ENCODE measurements around the gene NUMA1.

Gene NUMA1

DNA sequence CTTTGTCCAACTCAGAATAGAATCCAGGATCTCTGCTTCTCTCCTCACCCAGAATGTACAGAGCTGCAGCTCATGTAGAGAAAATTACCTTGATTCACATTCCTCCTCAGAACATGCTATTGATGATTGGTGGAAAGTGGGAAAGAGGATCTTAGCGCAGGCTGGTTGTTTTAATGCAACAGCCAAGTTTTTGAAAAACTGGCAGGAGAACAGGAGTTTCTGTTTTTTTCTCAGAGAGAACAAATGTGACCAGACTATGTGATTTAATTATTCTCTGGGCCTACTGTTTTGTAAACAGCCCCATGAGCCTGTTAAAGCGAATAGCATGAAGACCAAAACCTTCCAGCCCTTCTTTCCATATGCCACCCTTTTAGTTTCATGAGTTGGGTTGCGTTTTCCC is 100.7 kb downstream of the NUMA1 start:
- in situ Hi-C loops (cut with MboI; ENCODE audit: low sequenced_read_pairs) = no loop called here

DNA sequence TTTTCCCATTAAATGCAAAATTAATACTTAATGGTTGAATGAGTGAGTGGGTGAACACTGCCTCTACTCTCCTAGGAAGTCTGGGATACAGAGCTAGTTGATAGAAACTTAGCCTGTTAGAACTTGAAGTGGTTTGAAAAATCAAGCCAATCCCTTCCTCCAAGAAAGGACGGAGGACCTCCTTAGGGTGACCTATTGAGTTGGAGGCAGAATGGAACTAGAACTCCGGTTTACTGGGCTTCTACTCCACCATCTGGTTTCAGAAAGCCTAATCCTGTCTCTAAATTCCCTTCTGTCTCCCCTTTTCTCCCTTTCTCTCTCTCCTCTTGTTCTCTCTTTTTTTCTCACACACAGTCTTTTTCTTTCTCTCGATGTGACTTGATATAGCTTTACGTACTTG is 101.2 kb downstream of the NUMA1 start:
- in situ Hi-C loops (cut with MboI; ENCODE audit: low sequenced_read_pairs) = no loop called here

DNA sequence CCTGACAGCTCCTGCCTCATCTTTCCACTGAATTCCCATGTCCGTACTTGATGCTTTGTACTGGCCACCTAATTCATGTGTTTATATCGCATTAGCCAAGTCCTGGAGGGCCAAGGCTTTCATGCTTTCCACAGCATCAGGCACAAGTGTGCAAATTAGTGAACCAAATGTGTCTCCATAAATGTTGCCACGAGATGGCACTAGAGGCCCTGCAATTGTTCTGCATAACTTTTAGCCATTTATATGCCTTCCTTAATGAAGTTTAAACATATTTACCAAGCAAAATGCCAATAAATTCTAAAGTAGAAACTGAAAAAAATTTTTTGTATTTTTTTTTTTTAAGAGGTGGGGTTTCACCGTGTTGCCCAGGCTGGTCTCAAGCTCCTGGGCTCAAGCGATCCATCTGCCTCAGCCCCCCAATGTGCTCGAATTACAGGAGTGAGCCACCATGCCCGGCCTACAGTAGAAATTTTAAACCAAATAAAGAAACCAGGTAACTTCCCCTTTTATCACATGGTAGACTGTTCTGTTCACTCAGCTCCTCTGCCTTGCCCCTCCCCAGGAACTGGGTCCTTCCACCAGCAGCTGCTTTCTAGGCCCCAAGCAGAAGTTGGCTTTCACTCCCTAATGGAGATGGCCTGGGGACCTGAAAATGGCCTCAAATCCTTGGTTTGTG is 102.5 kb downstream of the NUMA1 start:
- in situ Hi-C loops (cut with MboI; ENCODE audit: low sequenced_read_pairs) = no loop called here

DNA sequence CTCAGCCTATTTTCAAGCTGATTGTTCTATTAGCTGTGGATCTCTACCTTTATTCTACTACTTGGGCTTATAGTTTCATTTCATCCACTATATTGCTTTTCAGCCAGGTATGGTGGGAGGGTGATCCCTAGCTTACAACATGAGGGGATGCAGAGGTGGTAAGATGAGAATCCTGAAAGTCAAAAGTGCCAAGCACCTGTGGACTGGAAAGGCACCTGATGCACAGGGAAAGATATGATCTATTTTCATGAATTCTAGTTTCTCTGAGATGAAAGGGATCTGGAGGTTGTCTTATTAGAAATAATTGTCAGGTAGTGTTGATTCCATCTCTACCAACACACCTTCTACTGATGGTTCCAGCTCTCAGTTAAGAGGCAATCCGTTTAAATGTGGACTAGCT is 103.3 kb downstream of the NUMA1 start:
- in situ Hi-C loops (cut with MboI; ENCODE audit: low sequenced_read_pairs) = no loop called here

DNA sequence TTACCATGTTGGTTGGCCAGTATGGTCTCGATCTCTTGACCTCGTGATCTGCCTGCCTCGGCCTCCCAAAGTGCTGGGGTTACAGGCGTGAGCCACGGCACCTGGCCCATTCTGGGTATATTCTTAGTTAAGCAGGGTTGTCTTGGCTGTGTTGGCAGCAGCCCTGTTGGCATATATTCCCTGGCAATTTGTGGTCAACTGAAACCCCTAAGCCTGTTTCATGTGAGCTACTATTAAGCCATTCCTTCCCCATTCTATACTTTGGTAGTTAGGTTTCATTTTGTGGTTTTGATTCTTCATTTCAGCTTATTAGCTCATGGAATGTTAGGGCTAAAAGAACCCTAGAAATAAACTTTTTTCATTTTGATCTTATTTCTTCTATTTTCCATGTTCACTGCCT is 103.8 kb downstream of the NUMA1 start:
- in situ Hi-C loops (cut with MboI; ENCODE audit: low sequenced_read_pairs) = no loop called here

DNA sequence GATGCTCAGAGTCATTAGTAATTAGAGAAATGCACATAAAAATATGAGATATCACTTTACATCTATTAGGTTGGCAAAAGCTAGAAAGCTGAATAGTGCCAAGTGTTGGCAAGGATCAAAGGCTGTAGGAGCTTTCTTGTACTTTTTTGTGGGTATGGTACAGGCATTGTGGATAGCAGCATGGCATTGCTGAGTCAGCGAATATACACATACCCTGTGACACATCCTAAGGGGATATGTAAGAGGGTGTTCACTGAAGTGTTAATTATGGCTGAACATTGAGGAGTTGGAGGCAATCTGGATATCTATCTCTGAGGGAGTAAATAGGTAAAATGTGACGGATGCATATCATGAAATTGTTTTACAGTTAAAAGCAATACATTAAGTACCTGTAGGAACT is 108.7 kb downstream of the NUMA1 start:
- in situ Hi-C loops (cut with MboI; ENCODE audit: low sequenced_read_pairs) = no loop called here

DNA sequence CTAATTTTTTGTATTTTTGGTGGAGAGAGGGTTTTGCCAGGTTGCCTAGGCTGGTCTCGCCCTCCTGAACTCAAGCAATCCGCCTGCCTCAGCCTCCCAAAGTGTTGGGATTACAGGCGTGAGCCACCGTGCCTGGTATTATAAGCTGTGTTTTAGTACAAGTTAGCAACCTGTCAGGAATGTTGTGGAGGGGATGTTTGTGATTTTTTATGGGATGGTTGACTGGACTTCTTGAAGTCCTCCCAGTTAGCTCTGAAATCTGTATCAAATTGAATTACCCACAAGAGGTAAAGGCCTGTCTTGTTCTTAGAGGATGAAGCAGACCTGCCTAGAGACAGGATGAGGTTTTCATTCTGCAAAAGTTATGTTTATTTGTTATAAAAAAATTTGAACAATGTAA is 115.7 kb downstream of the NUMA1 start:
- in situ Hi-C loops (cut with MboI; ENCODE audit: low sequenced_read_pairs) = no loop called here

DNA sequence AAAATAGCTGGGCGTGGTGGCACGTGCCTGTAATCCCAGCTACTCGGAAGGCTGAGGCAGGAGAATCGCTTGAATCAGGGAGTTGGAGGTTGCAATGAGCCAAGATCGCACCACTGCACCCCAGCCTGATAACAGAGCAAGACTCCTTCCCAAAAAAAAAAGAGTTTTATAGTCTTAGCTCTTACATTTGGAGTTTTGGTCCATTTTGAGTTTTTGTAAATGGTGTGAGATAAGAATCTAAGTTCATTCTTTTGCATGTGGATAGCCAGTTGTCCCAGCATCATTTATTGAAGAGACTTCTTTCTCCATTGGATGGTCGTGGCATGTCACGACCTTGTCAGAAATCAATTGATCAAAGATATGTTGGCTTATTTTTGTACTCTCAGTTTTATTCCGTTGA is 116.9 kb downstream of the NUMA1 start:
- in situ Hi-C loops (cut with MboI; ENCODE audit: low sequenced_read_pairs) = no loop called here

DNA sequence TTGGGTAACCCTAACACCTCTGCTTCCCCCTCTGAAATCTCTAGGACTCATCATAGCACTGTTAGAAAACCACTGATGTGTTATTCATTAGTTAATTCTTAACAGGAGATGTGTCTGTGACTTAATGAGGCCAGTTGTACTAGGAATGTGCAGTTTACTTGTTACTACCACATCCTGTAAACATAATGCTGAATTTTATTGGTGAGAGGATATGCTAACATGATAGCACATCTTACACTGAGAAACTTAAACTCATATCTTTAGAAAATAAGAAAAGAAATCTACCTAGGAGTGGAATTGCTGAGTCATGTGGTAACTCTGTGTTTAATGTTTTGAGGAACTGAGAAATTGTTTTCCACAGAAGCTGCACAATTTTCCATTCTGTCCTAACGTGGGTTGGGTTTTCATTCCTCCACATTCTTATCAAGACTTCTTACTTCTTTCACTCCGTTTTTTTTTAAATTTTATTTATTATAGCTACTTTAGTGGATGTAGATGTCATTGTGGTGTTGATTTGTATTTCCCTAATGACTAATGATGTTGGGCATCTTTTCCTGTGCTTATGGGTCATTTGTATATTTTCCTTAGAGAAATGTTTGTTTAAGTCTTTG is 117.8 kb downstream of the NUMA1 start:
- in situ Hi-C loops (cut with MboI; ENCODE audit: low sequenced_read_pairs) = no loop called here

DNA sequence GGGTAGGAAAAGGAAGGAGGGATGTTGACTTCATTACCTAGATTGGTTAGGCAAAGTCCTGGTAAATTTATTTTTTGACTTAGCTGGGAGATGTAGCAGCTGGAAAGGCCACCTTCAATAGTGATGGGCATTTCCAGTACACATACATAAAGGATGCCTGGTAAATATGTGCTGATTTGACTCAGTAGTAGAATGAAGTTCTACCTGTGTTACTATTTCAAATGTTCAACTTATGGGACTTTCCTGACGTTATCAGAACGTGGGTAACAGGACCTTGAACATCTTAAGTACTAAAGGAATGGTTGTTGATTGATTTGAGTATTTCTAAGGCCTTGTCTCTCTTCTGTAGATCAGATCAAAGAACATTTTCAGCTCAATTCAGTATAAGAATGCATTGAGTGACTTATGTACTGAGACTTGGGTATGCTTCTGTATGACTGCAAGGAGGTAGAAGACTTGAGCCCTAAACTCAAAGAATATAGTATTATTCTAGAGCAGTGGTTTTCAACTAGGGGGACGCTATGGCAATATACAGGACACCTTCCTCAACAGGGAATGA is 124.4 kb downstream of the NUMA1 start:
- in situ Hi-C loops (cut with MboI; ENCODE audit: low sequenced_read_pairs) = no loop called here
